Measurements from ENCODE around the gene DYNLT2B.
"Not testable (repeated sequence)": the region's sequence is repeated elsewhere in the genome, so short reads cannot be mapped to it uniquely, and the experiment has no call there.

The DYNLT2B gene

DNA sequence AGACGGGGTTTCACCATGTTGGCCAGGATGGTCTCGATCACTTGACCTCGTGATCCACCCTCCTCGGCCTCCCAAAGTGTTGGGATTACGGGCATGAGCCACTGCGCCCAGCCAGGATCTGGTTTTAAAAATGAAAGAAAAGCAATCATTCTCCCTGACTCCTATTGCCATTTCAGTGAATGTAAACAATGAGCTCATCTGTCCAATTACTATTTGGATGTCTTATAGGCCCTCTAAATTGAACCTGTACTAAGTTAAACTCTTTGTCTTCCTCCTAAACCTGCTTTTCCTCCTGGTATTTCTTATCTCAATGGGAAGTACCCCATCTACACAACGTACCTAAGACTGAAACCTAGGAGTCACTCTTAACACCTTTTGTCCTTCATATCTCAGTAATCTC is 54.2 kb downstream of the DYNLT2B start:
- TF ChIP-seq, protein P1, sequence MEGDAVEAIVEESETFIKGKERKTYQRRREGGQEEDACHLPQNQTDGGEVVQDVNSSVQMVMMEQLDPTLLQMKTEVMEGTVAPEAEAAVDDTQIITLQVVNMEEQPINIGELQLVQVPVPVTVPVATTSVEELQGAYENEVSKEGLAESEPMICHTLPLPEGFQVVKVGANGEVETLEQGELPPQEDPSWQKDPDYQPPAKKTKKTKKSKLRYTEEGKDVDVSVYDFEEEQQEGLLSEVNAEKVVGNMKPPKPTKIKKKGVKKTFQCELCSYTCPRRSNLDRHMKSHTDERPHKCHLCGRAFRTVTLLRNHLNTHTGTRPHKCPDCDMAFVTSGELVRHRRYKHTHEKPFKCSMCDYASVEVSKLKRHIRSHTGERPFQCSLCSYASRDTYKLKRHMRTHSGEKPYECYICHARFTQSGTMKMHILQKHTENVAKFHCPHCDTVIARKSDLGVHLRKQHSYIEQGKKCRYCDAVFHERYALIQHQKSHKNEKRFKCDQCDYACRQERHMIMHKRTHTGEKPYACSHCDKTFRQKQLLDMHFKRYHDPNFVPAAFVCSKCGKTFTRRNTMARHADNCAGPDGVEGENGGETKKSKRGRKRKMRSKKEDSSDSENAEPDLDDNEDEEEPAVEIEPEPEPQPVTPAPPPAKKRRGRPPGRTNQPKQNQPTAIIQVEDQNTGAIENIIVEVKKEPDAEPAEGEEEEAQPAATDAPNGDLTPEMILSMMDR (IDR thresholded peaks at IDR 0.05; ENCODE audit: low read depth, low read length): no peak
- no peak overlapping the region for H3K4me3 ChIP-seq (ENCODE audit: low read depth, low read length)

DNA sequence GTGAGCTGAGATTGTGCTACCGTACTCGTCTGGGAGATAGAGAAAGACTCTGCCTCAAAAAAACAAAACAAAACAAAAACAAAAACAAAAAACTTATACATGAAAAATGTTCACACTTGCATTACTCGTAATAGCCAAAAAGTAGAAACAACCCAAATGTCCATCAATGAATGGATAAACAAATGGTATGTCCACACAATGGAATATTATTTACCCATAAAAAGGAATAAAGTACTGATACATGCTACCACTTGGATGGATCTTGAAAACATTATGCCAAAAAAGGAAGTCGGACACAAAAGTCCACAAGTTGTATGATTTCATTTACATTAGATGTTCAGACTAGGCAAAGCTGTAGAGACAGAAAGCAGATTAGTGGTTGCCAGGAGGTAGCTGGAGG is 57.3 kb downstream of the DYNLT2B start:
- H3K4me3 ChIP-seq (ENCODE audit: low read depth, low read length): no peak overlapping the region
- TF ChIP-seq, protein P1 (IDR thresholded peaks at IDR 0.05; ENCODE audit: low read depth, low read length): no peak

DNA sequence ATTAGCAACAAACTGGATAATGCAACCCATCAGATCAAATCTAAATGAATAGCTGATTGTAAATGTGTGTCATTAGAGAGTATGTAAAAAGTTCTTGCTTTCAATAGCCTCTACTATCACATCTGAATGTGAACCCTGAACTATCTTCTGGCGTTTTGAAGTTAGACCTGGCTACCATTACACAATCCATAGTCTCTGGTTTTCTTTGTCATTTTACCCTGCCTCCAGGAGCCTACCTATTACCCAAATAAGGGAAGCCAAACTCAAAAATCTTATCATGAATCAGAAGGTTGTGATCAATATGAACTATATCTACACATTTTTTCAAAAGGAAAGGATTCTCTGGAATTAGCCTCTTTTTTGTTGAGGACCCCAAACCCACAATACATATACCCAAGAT is 62.3 kb downstream of the DYNLT2B start:
- TF ChIP-seq, protein P1 (IDR thresholded peaks at IDR 0.05; ENCODE audit: low read depth, low read length): no peak

DNA sequence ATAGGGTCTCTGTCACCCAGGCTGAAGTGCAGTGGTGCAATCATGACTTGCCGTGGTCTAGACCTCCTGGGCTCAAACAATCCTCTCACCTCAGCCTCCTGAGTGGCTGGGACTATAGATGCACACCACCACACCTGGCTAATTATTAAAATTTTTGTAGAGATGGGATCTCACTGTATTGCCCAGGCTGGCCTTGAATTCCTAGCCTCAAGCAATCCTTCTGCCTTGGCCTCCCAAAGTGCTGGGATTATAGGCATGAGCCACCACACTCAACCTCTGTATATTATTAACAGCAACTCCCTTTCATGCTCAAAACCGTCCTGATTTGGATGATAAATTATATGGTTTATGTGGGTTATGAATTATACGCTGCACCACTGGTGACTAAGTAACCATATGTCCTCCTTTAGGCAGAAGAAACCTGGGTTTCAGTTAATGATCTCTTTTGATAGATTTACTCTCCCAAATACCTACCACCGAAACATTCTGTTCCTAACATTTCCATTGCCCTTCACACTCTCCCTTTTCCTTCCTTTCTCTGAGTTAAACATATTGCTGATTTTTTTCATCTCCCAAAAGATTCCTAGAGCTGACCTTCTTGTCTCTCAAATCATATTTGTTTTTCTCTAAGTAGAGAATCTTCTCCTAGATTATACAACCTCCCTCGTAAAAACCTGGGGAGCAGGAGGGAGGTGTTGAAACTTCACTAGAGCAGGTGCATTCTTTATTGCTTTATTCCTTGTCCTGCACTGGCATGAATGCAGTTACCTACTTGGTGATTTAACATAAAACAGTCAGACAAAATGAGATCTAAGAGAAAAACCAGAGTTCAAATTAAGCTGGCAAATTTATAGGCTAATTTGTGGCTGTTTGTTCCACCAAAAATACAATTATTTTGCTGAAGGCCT is 63.4 kb downstream of the DYNLT2B start:
- H3K4me3 ChIP-seq (ENCODE audit: low read depth, low read length): no peak overlapping the region
- TF ChIP-seq, protein P1 (IDR thresholded peaks at IDR 0.05; ENCODE audit: low read depth, low read length): no peak

More for the DNA sequence above, 62.3 kb downstream of the DYNLT2B start:
- H3K4me3 ChIP-seq (ENCODE audit: low read depth, low read length): no peak overlapping the region

DNA sequence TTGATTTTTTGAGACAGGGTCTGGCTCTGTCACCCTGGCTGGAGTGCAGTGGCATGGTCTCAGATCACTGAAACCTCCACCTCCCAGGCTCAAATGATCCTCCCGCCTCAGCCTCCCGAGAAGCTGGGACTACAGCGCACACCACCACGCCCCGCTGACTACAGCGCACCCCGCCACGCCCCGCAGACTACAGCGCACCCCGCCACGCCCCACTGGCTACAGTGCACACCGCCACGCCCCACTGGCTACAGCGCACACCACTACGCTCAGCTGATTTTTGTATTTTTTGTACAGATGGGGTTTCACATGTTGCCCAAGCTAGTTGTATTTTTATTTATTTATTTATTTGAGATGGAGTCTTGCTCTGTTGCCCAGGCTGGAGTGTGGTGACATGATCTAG is 66.1 kb downstream of the DYNLT2B start:
- TF ChIP-seq, protein P1 (IDR thresholded peaks at IDR 0.05; ENCODE audit: low read depth, low read length): no peak
- H3K4me3 ChIP-seq (ENCODE audit: low read depth, low read length): no peak overlapping the region

DNA sequence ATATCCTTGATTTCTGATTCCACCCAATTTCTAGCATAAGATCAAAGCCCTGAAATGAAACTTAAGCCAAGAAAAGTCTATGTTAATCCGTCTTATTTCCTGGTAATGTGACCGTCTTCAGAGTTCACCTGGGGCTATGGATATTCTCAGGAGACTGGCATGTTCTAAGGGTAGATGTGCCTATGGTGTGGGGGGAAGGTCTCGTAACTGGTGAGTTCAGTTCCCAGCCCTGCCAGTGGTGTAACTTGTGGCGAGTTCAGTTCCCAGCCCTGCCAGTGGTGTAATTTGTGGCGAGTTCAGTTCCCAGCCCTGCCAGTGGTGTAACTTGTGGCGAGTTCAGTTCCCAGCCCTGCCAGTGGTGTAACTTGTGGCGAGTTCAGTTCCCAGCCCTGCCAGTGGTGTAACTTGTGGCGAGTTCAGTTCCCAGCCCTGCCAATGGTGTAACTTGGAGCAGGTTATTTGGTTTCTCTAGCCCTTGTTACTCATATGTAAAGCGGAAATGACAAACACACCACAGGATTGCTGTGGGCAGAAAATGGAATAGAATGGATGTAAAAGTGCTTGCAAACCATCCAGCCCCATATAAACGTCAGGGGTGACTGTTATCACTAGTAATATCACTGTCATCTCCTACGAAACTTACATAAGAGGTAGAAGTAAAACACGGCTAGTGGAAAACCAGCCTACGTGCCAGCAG is 71.3 kb downstream of the DYNLT2B start:
- no peak overlapping the region for H3K4me3 ChIP-seq (ENCODE audit: low read depth, low read length)
- TF ChIP-seq, protein P1 (IDR thresholded peaks at IDR 0.05; ENCODE audit: low read depth, low read length): no peak

DNA sequence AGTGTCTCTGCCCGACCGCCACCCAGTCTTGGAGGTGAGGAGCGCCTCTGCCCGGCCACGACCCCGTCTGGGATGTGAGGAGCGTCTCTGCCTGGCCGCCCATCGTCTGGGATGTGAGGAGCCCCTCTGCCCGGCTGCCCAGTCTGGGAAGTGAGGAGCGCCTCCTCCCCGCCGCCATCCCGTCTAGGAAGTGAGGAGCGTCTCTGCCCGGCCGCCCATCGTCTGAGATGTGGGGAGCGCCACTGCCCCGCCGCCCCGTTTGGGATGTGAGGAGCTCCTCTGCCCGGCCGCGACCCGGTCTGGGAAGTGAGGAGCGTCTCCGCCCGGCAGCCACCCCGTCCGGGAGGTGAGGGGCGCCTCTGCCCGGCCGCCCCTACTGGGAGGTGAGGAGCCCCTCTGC is 73.9 kb downstream of the DYNLT2B start:
- H3K4me3 ChIP-seq (ENCODE audit: low read depth, low read length): not testable (repeated sequence)
